GM12891 (cell line): ENCODE measurements around the gene LRRC43.

ENCODE experiments used
- POLR2A ChIP-seq: IDR thresholded peaks from 2 replicates; pipeline ENCODE4 v1.6.1; 2011; ENCODE audit warnings: low read depth, low read length, control low read depth
- POLR2AphosphoS5 ChIP-seq: IDR thresholded peaks from 2 replicates; pipeline ENCODE4 v1.6.1; 2011; ENCODE audit warnings: low read depth, low read length, control low read depth

DNA sequence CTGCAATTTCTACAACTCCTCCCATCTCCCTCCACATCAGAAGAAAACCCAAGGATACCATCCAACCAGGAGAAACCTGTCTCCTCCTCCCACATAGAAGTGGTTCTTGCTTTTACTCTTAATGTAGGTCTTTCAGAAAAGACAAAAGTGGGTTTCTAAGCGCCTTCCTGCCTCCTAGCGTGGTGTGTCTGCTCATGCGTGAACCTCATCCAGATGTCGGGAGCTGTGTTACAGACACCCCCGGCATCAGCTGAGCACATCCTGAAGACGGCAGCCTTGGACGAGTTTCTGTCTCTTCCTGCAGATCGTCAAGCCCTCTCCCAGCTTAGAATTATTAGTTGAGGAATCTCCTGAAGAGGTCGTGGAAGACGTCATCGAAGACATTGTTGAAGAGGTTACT is 9.5 kb downstream of the LRRC43 start:
- TF ChIP-seq POLR2A (no peak), POLR2AphosphoS5 (no peak)
